PC-3 (cell line): ENCODE results near the gene EPB41L2.
"Not testable (repeated sequence)": the region's sequence is repeated elsewhere in the genome, so short reads cannot be mapped to it uniquely, and the experiment has no call there.

Experiments
- EZH2 ChIP-seq: fragments of 300-600 bp; sonication (generic); IDR thresholded peaks from one replicate; pipeline ENCODE4 v1.6.1; 2017; ENCODE audit warnings: antibody characterized with exemption, mild to moderate bottlenecking, low read length; ENCODE audit not compliant: unreplicated experiment
- TF ChIP-seq, protein P1 (sequence below): fragments of 300-600 bp; sonication (generic); conservative IDR thresholded peaks from 2 replicates; pipeline ENCODE4 v1.5.1; 2017; ENCODE audit warnings: antibody characterized with exemption, low read depth, mild to moderate bottlenecking, low read length

DNA sequence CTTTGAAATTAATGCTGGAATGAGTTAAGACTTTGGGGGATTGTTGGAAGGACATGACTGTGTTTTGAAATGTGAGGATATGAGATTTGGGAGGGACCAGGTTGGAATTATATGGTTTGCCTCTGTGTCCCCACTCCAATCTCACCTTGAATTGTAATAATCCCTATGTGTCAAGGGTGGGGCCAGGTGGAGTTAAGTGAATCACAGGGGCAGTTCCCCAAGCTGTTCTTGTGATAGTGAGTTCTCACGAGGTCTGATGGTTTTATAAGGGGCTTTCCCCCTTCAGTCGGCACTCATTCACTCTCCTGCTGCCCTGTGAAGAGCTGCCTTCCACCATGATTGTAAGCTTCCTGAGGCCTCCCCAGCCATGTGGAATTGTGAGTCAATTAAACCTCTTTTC, 54.1 kb downstream of the EPB41L2 start:
- TF ChIP-seq, protein P1, sequence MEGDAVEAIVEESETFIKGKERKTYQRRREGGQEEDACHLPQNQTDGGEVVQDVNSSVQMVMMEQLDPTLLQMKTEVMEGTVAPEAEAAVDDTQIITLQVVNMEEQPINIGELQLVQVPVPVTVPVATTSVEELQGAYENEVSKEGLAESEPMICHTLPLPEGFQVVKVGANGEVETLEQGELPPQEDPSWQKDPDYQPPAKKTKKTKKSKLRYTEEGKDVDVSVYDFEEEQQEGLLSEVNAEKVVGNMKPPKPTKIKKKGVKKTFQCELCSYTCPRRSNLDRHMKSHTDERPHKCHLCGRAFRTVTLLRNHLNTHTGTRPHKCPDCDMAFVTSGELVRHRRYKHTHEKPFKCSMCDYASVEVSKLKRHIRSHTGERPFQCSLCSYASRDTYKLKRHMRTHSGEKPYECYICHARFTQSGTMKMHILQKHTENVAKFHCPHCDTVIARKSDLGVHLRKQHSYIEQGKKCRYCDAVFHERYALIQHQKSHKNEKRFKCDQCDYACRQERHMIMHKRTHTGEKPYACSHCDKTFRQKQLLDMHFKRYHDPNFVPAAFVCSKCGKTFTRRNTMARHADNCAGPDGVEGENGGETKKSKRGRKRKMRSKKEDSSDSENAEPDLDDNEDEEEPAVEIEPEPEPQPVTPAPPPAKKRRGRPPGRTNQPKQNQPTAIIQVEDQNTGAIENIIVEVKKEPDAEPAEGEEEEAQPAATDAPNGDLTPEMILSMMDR, result not testable (repeated sequence)
- TF ChIP-seq EZH2, result not testable (repeated sequence)
